ENCODE results near the gene G6PC1. TPM values are rescaled to one million over a fixed set of nuclear protein-coding genes. Genes with fewer than 3 reads are reported as not detected.
"Not testable (repeated sequence)": the region's sequence is repeated elsewhere in the genome, so short reads cannot be mapped to it uniquely, and the experiment has no call there.

The G6PC1 gene
- total RNA-seq, 1 experiment from 2014 or later: 0.10 TPM

- BruUV-seq (replicated peaks); RAD21 ChIA-PET (ENCODE audit: low non-redundant PET in 1 of 2, low total read pairs in 2 of 2, uncharacterized antibody in 2 of 2, unreplicated experiment in 2 of 2); DNase-seq (ENCODE audit: low read depth, low spot score); CTCF ChIA-PET; H3K9me2 ChIP-seq (ENCODE audit: insufficient read depth); H3K27ac ChIP-seq (ENCODE audit: low read depth, low read length); H3K27me3 ChIP-seq (ENCODE audit: insufficient read depth, low read length); H3K9me3 ChIP-seq (ENCODE audit: control insufficient read depth in 1 of 2, insufficient read depth in 1 of 2, low read depth in 1 of 2, low read length in 2 of 2); H4K20me1 ChIP-seq (ENCODE audit: insufficient read depth); intact Hi-C loops (cut with micrococcal nuclease); H3K9ac ChIP-seq (ENCODE audit: low read length); POLR2A ChIA-PET; H3K4me3 ChIP-seq (replicated peaks in 1 of 2; ENCODE audit: low read depth in 1 of 2, low read length in 2 of 2); ATAC-seq; H3K36me3 ChIP-seq (ENCODE audit: control insufficient read depth in 1 of 2, insufficient read depth in 2 of 2, low read length in 2 of 2); H3K79me2 ChIP-seq (ENCODE audit: insufficient read depth, low read length); H3K4me2 ChIP-seq (ENCODE audit: low read length); H3K4me1 ChIP-seq (ENCODE audit: control insufficient read depth in 1 of 2, insufficient read depth in 2 of 2, low read length in 2 of 2); H2AFZ ChIP-seq (ENCODE audit: low read depth, low read length, poor library complexity, severe bottlenecking): not testable (repeated sequence)
Observed at GRCh38 chr17:42873932-42874695, 26.5 kb upstream of the G6PC1 start.

- no peak overlapping the region for H3K9ac ChIP-seq (ENCODE audit: low read length)
- H3K4me1 ChIP-seq (ENCODE audit: control insufficient read depth in 1 of 2, insufficient read depth in 2 of 2, low read length in 2 of 2): no peaks in the 10 kb centered on the region; a peak in 1 of 4 replicates
- no peak overlapping the region for H3K27ac ChIP-seq (ENCODE audit: low read depth, low read length)
- no peaks in the 10 kb centered on the region for H4K20me1 ChIP-seq (ENCODE audit: insufficient read depth)
- no peaks in the 10 kb centered on the region for H3K9me2 ChIP-seq (ENCODE audit: insufficient read depth)
- intact Hi-C loops (cut with micrococcal nuclease): no loop called here
- no peak for DNase-seq (ENCODE audit: low read depth, low spot score)
- RAD21 ChIA-PET (ENCODE audit: low non-redundant PET in 1 of 2, low total read pairs in 2 of 2, uncharacterized antibody in 2 of 2, unreplicated experiment in 2 of 2): no interaction called here
- no peaks in the 10 kb centered on the region for H3K9me3 ChIP-seq (ENCODE audit: control insufficient read depth in 1 of 2, insufficient read depth in 1 of 2, low read depth in 1 of 2, low read length in 2 of 2)
- no peak overlapping the region for H3K4me3 ChIP-seq (replicated peaks in 1 of 2; ENCODE audit: low read depth in 1 of 2, low read length in 2 of 2)
- no peak for ATAC-seq
- no peaks in the 10 kb centered on the region for H3K36me3 ChIP-seq (ENCODE audit: control insufficient read depth in 1 of 2, insufficient read depth in 2 of 2, low read length in 2 of 2)
- no peaks in the 10 kb centered on the region for H3K79me2 ChIP-seq (ENCODE audit: insufficient read depth, low read length)
- TF ChIP-seq ATF3 (IDR thresholded peaks at IDR 0.05) (no peak), SIN3A (IDR thresholded peaks at IDR 0.05; ENCODE audit: low read depth) (no peak), CTCF (IDR thresholded peaks at IDR 0.05 in 2 of 3, conservative IDR thresholded peaks at IDR 0.05 in 1 of 3; ENCODE audit: borderline replicate concordance in 1 of 3, insufficient read depth in 1 of 3, low read depth in 2 of 3, low read length in 2 of 3) (no peak), TCF7L2 (IDR thresholded peaks at IDR 0.05; ENCODE audit: borderline replicate concordance, extremely low read depth, insufficient read depth, insufficient read length) (no peak), EGR1 (IDR thresholded peaks at IDR 0.05; ENCODE audit: low read depth) (no peak), SP1 (IDR thresholded peaks at IDR 0.05; ENCODE audit: low read depth) (no peak)
- H3K4me2 ChIP-seq (ENCODE audit: low read length): no peak overlapping the region
- CTCF ChIA-PET: no interaction called here
- no peak overlapping the region for H2AFZ ChIP-seq (ENCODE audit: low read depth, low read length, poor library complexity, severe bottlenecking)
- no TSS peak for BruUV-seq (replicated peaks)
- POLR2A ChIA-PET: no interaction called here
- no peaks in the 10 kb centered on the region for H3K27me3 ChIP-seq (ENCODE audit: insufficient read depth, low read length)
Observed at GRCh38 chr17:42877037-42877436, 23.6 kb upstream of the G6PC1 start.
